Liver (tissue), 9 donors: ENCODE results near the gene NXN. TPM values are rescaled to one million over a fixed set of nuclear protein-coding genes. Genes with fewer than 3 reads are reported as not detected.

Source experiments
- DNase-seq: peaks from one replicate; pipeline ENCODE4 v3.0.0-alpha.2; 2017; ENCODE audit warnings: low spot score
- H3K27ac ChIP-seq, 2 donors: one replicate each; pipeline ENCODE4 v1.7.0; 2013; ENCODE audit warnings: inconsistent platforms in 2 of 2, low read length in 2 of 2, control low read depth in 1 of 2, low read depth in 1 of 2, mild to moderate bottlenecking in 1 of 2
- H3K27me3 ChIP-seq, 4 donors: one replicate each; pipeline versions ENCODE4 v1.6.1 to v1.7.0; 2013; ENCODE audit warnings: low read length in 3 of 4, inconsistent platforms in 1 of 4, mild to moderate bottlenecking in 1 of 4, moderate library complexity in 1 of 4; ENCODE audit not compliant: control insufficient read depth in 4 of 4, insufficient read depth in 4 of 4
- H3K36me3 ChIP-seq, 4 donors: one replicate each; pipeline versions ENCODE4 v1.6.1 to v1.7.0; 2013; ENCODE audit warnings: low read length in 3 of 4, mild to moderate bottlenecking in 3 of 4, low read depth in 1 of 4, moderate library complexity in 1 of 4; ENCODE audit not compliant: control insufficient read depth in 4 of 4, insufficient read depth in 3 of 4
- H3K4me1 ChIP-seq, 4 donors: one replicate each; pipeline versions ENCODE4 v1.6.1 to v1.7.0; 2013; ENCODE audit warnings: low read length in 3 of 4, mild to moderate bottlenecking in 3 of 4, moderate library complexity in 1 of 4; ENCODE audit not compliant: control insufficient read depth in 4 of 4, insufficient read depth in 4 of 4
- H3K4me3 ChIP-seq, 3 donors: one replicate each; pipeline versions ENCODE4 v1.6.1 to v1.7.0; 2013; ENCODE audit warnings: low read length in 3 of 3, control low read depth in 1 of 3, low read depth in 1 of 3, mild to moderate bottlenecking in 1 of 3
- H3K9ac ChIP-seq, 2 donors: one replicate each; pipeline ENCODE4 v1.7.0; 2013; ENCODE audit warnings: low read length in 2 of 2, mild to moderate bottlenecking in 2 of 2, moderate library complexity in 2 of 2, control low read depth in 1 of 2, low read depth in 1 of 2
- H3K9me3 ChIP-seq, 4 donors: one replicate each; pipeline versions ENCODE4 v1.6.1 to v1.7.0; 2013; ENCODE audit warnings: low read length in 3 of 4; ENCODE audit not compliant: control insufficient read depth in 4 of 4
- EGR1 ChIP-seq, 2 donors: IDR thresholded peaks; 2 replicates each; pipeline ENCODE4 v1.6.1; 2016 to 2018; ENCODE audit warnings: antibody characterized with exemption in 2 of 2, low read depth in 2 of 2
- FOXA1 ChIP-seq: IDR thresholded peaks from 2 replicates; pipeline ENCODE4 v1.6.1; 2016; ENCODE audit warnings: antibody characterized with exemption
- FOXA2 ChIP-seq: IDR thresholded peaks from 2 replicates; pipeline ENCODE4 v1.6.1; 2016; ENCODE audit warnings: antibody characterized with exemption
- GABPA ChIP-seq, 2 donors: IDR thresholded peaks in 1 of 2; conservative IDR thresholded peaks in 1 of 2; 2 replicates each; pipeline ENCODE4 v1.6.1; 2016; ENCODE audit warnings: antibody characterized with exemption in 2 of 2, mild to moderate bottlenecking in 1 of 2, moderate library complexity in 1 of 2
- HNF4A ChIP-seq, 2 donors: conservative IDR thresholded peaks; 2 replicates each; pipeline ENCODE4 v1.6.1; 2016; ENCODE audit warnings: antibody characterized with exemption in 2 of 2, mild to moderate bottlenecking in 2 of 2
- JUND ChIP-seq, 2 donors: IDR thresholded peaks; 2 replicates each; pipeline ENCODE4 v1.6.1; 2016; ENCODE audit warnings: antibody characterized with exemption in 2 of 2
- MAX ChIP-seq: IDR thresholded peaks from 2 replicates; pipeline ENCODE4 v1.6.1; 2016; ENCODE audit warnings: antibody characterized with exemption
- NR2F2 ChIP-seq: IDR thresholded peaks from 2 replicates; pipeline ENCODE4 v1.6.1; 2016; ENCODE audit warnings: antibody characterized with exemption
- RXRA ChIP-seq, 2 donors: IDR thresholded peaks; 2 replicates each; pipeline ENCODE4 v1.6.1; 2017 to 2018; ENCODE audit warnings: antibody characterized with exemption in 2 of 2, mild to moderate bottlenecking in 1 of 2
- YY1 ChIP-seq: IDR thresholded peaks from 2 replicates; pipeline ENCODE4 v1.6.1; 2016; ENCODE audit warnings: antibody characterized with exemption, mild to moderate bottlenecking
- WGBS: extraction: QIAGEN DNeasy Blood & Tissue Kit; methylation state at CpG from one replicate; pipeline ENCODE4 v1.1.7; 2013; 5-methylcytosine and 5-hydroxymethylcytosine counted together
- polyA plus RNA-seq, 2 donors: library from polyadenylated mRNA; stranded (reverse) in 1 of 2; unstranded in 1 of 2; fragments of 200-250 nt in 1 of 2; fragments of >200 nt in 1 of 2; fragmentation: Nextera tagmentation in 1 of 2; extraction: Ambion mirVana in 1 of 2; gene quantifications; one replicate each; pipeline versions ENCODE4 v1.2.1 to v1.2.3, GENCODE V29; 2013 to 2015
- total RNA-seq, 2 donors: library from RNA; depleted of rRNA; stranded (reverse); fragments of >200 nt; gene quantifications; one replicate each; pipeline ENCODE4 v1.2.3, GENCODE V29; 2014
- TF ChIP-seq, protein P1 (sequence below): IDR thresholded peaks from 2 replicates; pipeline ENCODE4 v1.6.1; 2016; ENCODE audit warnings: antibody characterized with exemption
- TF ChIP-seq, protein P2 (sequence below): IDR thresholded peaks from 2 replicates; pipeline ENCODE4 v1.6.1; 2016; ENCODE audit warnings: antibody characterized with exemption, mild to moderate bottlenecking
- donor health status: healthy.
- donor health status: healthy.
- donor health status: healthy.
- donor health status: healthy.
- donor health status: healthy.

Gene NXN
- total and polyA plus RNA-seq, 4 donors = 2.3 to 4.5 (median 3.3) TPM

DNA sequence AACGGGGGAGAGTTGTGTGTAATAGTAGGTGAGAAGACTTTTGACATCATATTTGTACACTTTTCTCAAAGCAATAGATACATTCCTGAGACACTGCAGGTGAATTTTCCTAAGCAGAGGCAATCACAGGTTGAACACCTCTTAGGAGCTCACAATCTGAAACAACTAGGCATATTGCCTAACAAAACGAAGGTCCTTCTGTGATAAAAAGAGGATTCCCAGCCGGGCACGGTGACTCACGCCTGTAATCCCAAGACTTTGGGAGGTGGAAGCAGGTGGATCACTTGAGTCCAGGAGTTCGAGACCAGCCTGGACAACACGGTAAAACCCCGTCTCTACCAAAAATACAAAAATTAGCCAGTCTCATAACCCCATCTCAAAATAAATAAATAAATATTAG lies 17.4 kb downstream of the NXN start:
- no peaks in the 10 kb centered on the region for H3K4me1 ChIP-seq
- TF ChIP-seq, protein P1, sequence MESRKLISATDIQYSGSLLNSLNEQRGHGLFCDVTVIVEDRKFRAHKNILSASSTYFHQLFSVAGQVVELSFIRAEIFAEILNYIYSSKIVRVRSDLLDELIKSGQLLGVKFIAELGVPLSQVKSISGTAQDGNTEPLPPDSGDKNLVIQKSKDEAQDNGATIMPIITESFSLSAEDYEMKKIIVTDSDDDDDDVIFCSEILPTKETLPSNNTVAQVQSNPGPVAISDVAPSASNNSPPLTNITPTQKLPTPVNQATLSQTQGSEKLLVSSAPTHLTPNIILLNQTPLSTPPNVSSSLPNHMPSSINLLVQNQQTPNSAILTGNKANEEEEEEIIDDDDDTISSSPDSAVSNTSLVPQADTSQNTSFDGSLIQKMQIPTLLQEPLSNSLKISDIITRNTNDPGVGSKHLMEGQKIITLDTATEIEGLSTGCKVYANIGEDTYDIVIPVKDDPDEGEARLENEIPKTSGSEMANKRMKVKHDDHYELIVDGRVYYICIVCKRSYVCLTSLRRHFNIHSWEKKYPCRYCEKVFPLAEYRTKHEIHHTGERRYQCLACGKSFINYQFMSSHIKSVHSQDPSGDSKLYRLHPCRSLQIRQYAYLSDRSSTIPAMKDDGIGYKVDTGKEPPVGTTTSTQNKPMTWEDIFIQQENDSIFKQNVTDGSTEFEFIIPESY = no peak
- TF ChIP-seq EGR1 (IDR thresholded peaks at IDR 0.05; ENCODE audit: low read depth in 2 of 2) (no peak), MAX (no peak), NR2F2 (no peak), GABPA (IDR thresholded peaks at IDR 0.05 in 1 of 2, conservative IDR thresholded peaks at IDR 0.05 in 1 of 2) (no peak), FOXA1 (no peak), JUND (IDR thresholded peaks at IDR 0.05) (no peak), FOXA2 (no peak)
- TF ChIP-seq, protein P2, sequence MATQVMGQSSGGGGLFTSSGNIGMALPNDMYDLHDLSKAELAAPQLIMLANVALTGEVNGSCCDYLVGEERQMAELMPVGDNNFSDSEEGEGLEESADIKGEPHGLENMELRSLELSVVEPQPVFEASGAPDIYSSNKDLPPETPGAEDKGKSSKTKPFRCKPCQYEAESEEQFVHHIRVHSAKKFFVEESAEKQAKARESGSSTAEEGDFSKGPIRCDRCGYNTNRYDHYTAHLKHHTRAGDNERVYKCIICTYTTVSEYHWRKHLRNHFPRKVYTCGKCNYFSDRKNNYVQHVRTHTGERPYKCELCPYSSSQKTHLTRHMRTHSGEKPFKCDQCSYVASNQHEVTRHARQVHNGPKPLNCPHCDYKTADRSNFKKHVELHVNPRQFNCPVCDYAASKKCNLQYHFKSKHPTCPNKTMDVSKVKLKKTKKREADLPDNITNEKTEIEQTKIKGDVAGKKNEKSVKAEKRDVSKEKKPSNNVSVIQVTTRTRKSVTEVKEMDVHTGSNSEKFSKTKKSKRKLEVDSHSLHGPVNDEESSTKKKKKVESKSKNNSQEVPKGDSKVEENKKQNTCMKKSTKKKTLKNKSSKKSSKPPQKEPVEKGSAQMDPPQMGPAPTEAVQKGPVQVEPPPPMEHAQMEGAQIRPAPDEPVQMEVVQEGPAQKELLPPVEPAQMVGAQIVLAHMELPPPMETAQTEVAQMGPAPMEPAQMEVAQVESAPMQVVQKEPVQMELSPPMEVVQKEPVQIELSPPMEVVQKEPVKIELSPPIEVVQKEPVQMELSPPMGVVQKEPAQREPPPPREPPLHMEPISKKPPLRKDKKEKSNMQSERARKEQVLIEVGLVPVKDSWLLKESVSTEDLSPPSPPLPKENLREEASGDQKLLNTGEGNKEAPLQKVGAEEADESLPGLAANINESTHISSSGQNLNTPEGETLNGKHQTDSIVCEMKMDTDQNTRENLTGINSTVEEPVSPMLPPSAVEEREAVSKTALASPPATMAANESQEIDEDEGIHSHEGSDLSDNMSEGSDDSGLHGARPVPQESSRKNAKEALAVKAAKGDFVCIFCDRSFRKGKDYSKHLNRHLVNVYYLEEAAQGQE = no peak
- no peaks in the 10 kb centered on the region for H3K9me3 ChIP-seq
- no peaks in the 10 kb centered on the region for H3K27me3 ChIP-seq
- H3K4me3 ChIP-seq = no peak overlapping the region
- H3K27ac ChIP-seq = no peak overlapping the region
- no peak overlapping the region for H3K9ac ChIP-seq
- no peak for DNase-seq
- WGBS = 87% methylated on average over 8 of the region's 8 CpGs
- H3K36me3 ChIP-seq = no peaks in the 10 kb centered on the region

DNA sequence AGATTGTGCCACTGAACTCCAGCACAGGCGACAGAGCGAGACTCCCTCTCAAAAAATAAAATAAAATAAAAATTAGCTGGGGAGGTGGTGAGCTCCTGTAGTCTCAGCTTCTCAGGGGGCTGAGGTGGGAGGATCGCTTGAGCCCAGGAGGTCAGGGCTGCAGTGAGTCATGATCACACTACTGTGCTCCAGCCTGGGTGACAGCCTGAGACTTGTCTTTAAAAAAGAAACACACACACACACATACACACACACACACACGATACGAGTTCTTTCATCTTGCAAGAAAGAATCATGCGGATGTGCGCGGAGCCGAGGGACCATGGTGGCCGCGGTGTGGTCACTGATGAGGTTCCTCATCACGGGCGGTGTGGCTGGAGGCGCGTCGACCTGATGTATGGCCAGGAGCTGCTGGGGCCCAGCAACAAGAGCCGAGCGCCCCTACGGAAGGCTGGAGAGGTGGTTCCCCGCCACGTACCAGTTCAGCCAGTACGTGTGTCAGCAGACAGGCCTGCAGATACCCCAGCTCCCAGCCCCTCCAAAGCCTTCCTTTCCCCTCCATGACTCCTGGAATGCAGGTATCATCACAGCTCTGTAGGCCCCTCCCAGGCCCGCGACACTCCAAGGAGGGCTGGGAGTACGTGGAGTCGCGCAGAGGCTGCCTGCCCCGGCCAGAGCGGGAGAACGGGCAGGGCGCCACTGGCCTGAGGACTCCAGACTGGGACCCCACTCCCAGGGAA lies 20.7 kb downstream of the NXN start:
- DNase-seq = no peak
- no peaks in the 10 kb centered on the region for H3K27me3 ChIP-seq
- no peaks in the 10 kb centered on the region for H3K4me1 ChIP-seq
- H3K9me3 ChIP-seq = no peaks in the 10 kb centered on the region
- H3K4me3 ChIP-seq = no peak overlapping the region
- H3K36me3 ChIP-seq = no peaks in the 10 kb centered on the region
- no peak for TF ChIP-seq YY1
- TF ChIP-seq MAX = no peak
- TF ChIP-seq RXRA (IDR thresholded peaks at IDR 0.05) = no peak
- TF ChIP-seq HNF4A (conservative IDR thresholded peaks at IDR 0.05) = no peak
- 92% methylated on average over 31 of the region's 31 CpGs for WGBS
- H3K27ac ChIP-seq = no peak overlapping the region
- no peak overlapping the region for H3K9ac ChIP-seq
